Colonic mucosa (tissue), 4 donors: ENCODE results near the gene NKAIN2. TPM values are rescaled to one million over a fixed set of nuclear protein-coding genes. Genes with fewer than 3 reads are reported as not detected.

Experiments used
- DNase-seq: peaks from one replicate; pipeline ENCODE4 v3.0.0-alpha.2; 2020
- H3K27ac ChIP-seq: fragments of 200-600 bp; one replicate; pipeline ENCODE4 v1.8.0; 2021
- H3K27me3 ChIP-seq: fragments of 200-600 bp; one replicate; pipeline ENCODE4 v1.8.0; 2021
- H3K36me3 ChIP-seq: fragments of 200-600 bp; one replicate; pipeline ENCODE4 v1.8.0; 2021
- H3K4me1 ChIP-seq: fragments of 200-600 bp; one replicate; pipeline ENCODE4 v1.8.0; 2021; ENCODE audit warnings: mild to moderate bottlenecking
- H3K4me3 ChIP-seq: fragments of 200-600 bp; one replicate; pipeline ENCODE4 v1.8.0; 2021
- H3K9ac ChIP-seq, 2 donors: one replicate each; pipeline ENCODE4 v1.7.0; 2013; ENCODE audit warnings: control low read depth in 2 of 2, low read depth in 2 of 2, low read length in 2 of 2
- H3K9me3 ChIP-seq: fragments of 200-600 bp; one replicate; pipeline ENCODE4 v1.8.0; 2021
- intact Hi-C: fragments of 100-400 bp; cut with DNase I; formaldehyde crosslinking; loops from one replicate; pipeline ENCODE4 v1.14.1; 2022
- total RNA-seq, 2 donors: library from RNA; stranded (reverse); fragmentation: NEBNext Ultra II Directional in 1 of 2; extraction: Animal tissue kit (Norgen Biotek cat#: 25700) in 1 of 2; gene quantifications; one replicate each; pipeline ENCODE4 v1.2.1, GENCODE V29; 2021
- TF ChIP-seq, protein P1 (sequence below): fragments of 200-600 bp; IDR thresholded peaks from one replicate; pipeline ENCODE4 v1.8.0; 2022; ENCODE audit warnings: antibody characterized with exemption, mild to moderate bottlenecking
- donor health status: healthy.
- donor health status: DM: no; HTN: no; CAD: no.
- donor health status: DM: no; HTN: no; CAD: no.

Gene NKAIN2
- total RNA-seq, 2 donors from 2014 or later, result 0.21 TPM; not detected in 1

DNA sequence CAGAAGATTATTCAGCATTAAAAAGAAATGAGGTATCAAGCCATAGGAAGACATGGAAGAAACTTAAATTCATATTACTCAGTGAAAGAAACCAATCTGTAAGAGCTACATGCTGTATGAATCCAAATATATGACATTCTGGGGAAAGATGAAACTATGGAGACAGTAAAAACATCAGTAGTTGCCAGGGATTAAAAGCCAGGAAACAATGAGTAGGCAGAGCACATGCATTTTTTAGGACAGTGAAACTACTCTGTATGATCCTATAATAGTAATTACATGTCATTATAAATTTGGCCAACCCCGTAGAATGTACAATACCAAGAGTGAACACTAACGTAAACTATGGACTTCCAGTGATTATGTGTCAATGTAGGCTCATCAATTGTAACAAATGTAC is 1065.8 kb downstream of the NKAIN2 start:
- Histone ChIP-seq H3K4me3 (no peak overlapping the region), H3K27me3 (no peaks in the 10 kb centered on the region), H3K4me1 (no peaks in the 10 kb centered on the region), H3K9ac (no peak overlapping the region), H3K36me3 (no peaks in the 10 kb centered on the region), H3K9me3 (no peaks in the 10 kb centered on the region), H3K27ac (no peak overlapping the region)
- intact Hi-C loops, result no loop called here
- DNase-seq, result no peak
- TF ChIP-seq, protein P1, sequence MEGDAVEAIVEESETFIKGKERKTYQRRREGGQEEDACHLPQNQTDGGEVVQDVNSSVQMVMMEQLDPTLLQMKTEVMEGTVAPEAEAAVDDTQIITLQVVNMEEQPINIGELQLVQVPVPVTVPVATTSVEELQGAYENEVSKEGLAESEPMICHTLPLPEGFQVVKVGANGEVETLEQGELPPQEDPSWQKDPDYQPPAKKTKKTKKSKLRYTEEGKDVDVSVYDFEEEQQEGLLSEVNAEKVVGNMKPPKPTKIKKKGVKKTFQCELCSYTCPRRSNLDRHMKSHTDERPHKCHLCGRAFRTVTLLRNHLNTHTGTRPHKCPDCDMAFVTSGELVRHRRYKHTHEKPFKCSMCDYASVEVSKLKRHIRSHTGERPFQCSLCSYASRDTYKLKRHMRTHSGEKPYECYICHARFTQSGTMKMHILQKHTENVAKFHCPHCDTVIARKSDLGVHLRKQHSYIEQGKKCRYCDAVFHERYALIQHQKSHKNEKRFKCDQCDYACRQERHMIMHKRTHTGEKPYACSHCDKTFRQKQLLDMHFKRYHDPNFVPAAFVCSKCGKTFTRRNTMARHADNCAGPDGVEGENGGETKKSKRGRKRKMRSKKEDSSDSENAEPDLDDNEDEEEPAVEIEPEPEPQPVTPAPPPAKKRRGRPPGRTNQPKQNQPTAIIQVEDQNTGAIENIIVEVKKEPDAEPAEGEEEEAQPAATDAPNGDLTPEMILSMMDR, result no peak

DNA sequence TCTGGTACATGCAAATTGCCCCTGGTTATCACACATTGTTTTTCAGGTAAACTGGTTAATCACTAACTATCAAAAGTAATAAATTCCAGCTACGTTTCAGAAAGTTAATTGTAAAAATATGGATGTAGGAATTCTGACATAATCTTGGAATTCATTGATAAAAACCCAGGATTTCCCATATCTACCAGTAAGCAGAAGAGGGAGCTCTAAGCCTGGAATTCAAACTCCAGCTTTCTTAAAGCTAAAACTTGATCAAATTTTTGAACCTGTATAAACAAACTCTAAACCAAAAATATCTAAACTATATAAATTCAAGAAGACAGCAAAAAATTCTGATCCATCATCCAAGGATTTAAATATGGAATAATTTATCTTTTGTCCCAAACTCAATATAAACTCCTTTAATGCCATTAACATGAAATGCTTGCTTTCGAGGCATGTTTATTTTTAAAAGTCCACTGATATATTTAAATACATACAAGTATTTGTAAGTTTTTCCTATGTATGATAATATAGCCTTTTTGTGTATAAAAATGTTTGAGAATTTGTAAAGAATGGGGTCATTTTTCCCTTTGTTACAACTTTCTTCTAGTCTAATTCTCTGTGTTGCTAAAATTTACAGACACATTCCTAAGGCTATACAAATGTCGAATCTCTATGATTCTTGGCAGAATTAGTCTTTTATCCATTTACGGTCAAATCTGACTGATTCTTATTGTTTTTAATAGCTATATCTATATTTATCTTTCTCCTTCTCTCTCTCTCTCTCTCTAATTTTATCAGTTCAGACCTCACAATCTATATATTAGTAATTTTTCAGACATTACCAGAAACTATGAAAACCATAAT is 1067.2 kb downstream of the NKAIN2 start:
- intact Hi-C loops, result loop anchor here (1.0 kb wide), 1 partner anchor 242 kb away; no protein-coding TSS in a partner anchor
- Histone ChIP-seq H3K9me3 (no peaks in the 10 kb centered on the region), H3K27ac (no peak overlapping the region), H3K4me3 (no peak overlapping the region), H3K36me3 (no peaks in the 10 kb centered on the region), H3K4me1 (no peaks in the 10 kb centered on the region), H3K9ac (no peak overlapping the region), H3K27me3 (no peaks in the 10 kb centered on the region)
- DNase-seq, result no peak
- TF ChIP-seq, protein P1, result peak; percentile 62

DNA sequence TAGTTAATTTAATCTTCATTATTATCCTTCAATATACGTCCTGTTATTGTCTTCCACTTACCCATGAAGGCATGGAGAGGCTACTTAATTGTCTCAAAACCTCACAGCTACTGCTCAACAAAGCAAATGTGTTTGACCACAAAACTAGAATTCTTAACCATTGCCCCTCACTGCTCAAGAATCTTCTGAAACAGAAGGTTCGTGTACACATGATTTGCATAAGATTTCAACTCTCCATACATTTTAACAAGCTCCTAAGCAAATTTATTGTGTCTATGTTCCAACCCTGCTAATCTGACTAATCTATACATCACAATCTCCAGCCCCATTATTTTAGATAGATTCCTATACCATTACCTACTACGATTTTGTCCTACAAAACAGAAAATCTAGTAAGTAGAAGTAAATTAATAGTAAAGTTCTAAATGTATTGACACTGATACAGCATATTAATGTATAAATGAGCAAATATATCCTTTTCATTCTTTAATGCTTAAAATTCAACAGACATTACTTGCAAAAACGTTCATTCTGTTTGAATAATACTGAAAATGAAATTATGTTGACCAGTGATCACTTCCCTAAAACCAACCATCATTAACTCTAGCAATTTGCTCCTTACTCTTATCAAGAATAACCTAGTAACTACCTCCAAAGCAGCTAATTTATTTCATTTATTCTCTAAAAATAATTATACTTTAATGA is 1068.8 kb downstream of the NKAIN2 start:
- no peaks in the 10 kb centered on the region for H3K9me3 ChIP-seq
- no peak overlapping the region for H3K27ac ChIP-seq
- DNase-seq, result no peak
- no peak overlapping the region for H3K4me3 ChIP-seq
- TF ChIP-seq, protein P1, result no peak
- no peaks in the 10 kb centered on the region for H3K4me1 ChIP-seq
- H3K9ac ChIP-seq, result no peak overlapping the region
- no peaks in the 10 kb centered on the region for H3K27me3 ChIP-seq
- H3K36me3 ChIP-seq, result no peaks in the 10 kb centered on the region
- intact Hi-C loops, result no loop called here

DNA sequence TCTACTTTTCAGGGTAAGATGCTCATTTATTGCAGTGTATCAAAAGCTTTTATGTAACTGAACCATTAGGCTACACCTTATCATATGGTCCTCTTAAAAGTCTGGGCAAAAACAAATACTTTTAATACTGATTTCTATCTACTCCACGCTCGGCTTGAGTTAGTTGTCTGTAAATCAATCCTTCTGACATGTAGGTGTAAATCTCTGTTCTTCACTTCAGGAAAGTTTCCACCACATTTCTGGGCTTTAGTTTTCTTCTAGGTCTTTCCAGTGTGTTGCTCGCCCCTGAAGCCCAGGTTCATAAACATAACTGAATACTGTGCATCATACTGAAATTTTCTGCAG is 1069.4 kb downstream of the NKAIN2 start:
- H3K27ac ChIP-seq, result no peak overlapping the region
- intact Hi-C loops, result no loop called here

More for the DNA sequence above, 1069.4 kb downstream of the NKAIN2 start:
- Histone ChIP-seq H3K9ac (no peak overlapping the region), H3K27me3 (no peaks in the 10 kb centered on the region), H3K9me3 (no peaks in the 10 kb centered on the region), H3K4me3 (no peak overlapping the region), H3K36me3 (no peaks in the 10 kb centered on the region), H3K4me1 (no peaks in the 10 kb centered on the region)
- TF ChIP-seq, protein P1, result no peak
- no peak for DNase-seq

Other genes with a start within 250 kb of the NKAIN2 start
- gene TRDN, start 166.9 kb upstream of the NKAIN2 start, total RNA-seq, result not detected